HCT116 (cell line): ENCODE data around the gene CKLF. TPM values are rescaled to one million over a fixed set of nuclear protein-coding genes. Genes with fewer than 3 reads are reported as not detected.
"Not testable (repeated sequence)": the region's sequence is repeated elsewhere in the genome, so short reads cannot be mapped to it uniquely, and the experiment has no call there.

Source experiments
- ATAC-seq: fragments of 200-7000 bp; cut with Tn5 transposase; 2 replicates; pipeline ENCODE4 v1.9.1; 2020; ENCODE audit warnings: mild to moderate bottlenecking, moderate library complexity
- BruUV-seq: library from RNA; stranded (reverse); fragments of 400-500 nt; replicated peaks from 2 replicates; lab custom pipeline; 2021; lab: Mats Ljungman, UMichigan
- CTCF ChIA-PET: fragments of 300-600 bp; sonication (Branson Sonifier 250); formaldehyde crosslinking; loops from one replicate; lab custom pipeline; 2021; ENCODE audit warnings: antibody characterized with exemption; lab: Charles Lee
- POLR2A ChIA-PET: fragments of 300-600, 350-600 bp; sonication (Branson Sonifier 250); formaldehyde crosslinking; loops from one replicate; lab custom pipeline; 2021; ENCODE audit warnings: antibody characterized with exemption; lab: Charles Lee
- RAD21 ChIA-PET, 2 experiments: fragments of 300-600 bp; sonication (Branson Sonifier 250); formaldehyde crosslinking; loops; one replicate each; lab custom pipeline; 2023; ENCODE audit warnings: low total read pairs in 2 of 2; ENCODE audit not compliant: uncharacterized antibody in 2 of 2, unreplicated experiment in 2 of 2, low non-redundant PET in 1 of 2; lab: Charles Lee
- DNase-seq: peaks from one replicate; pipeline ENCODE4 v3.0.0-alpha.2; 2010; ENCODE audit warnings: low read depth, low spot score
- H2AFZ ChIP-seq: fragments of 200-600 bp; shearing (Covaris generic), sonication (generic); 2 replicates; pipeline ENCODE4 v1.6.1; 2017; ENCODE audit warnings: low read depth, mixed run types, mixed read lengths, antibody characterized with exemption, low read length; ENCODE audit not compliant: poor library complexity, severe bottlenecking
- H3K27ac ChIP-seq: 2 replicates; pipeline ENCODE4 v1.5.1; 2012; ENCODE audit warnings: low read depth, low read length
- H3K27me3 ChIP-seq: fragments of 200-600 bp; sonication (generic); 2 replicates; pipeline ENCODE4 v1.6.1; 2016; ENCODE audit warnings: mixed run types, low read length, mixed read lengths; ENCODE audit not compliant: insufficient read depth
- H3K36me3 ChIP-seq, 2 experiments: fragments of 200-500 bp in 1 of 2; fragments of 200-600 bp in 1 of 2; sonication (Bioruptor generic) in 1 of 2; sonication (generic) in 1 of 2; 2 replicates each; pipeline versions ENCODE4 v1.5.1 to v1.6.1; 2014 to 2016; ENCODE audit warnings: low read length in 2 of 2, inconsistent platforms in 1 of 2, mixed read lengths in 1 of 2, mixed run types in 1 of 2; ENCODE audit not compliant: insufficient read depth in 2 of 2, control insufficient read depth in 1 of 2
- H3K4me1 ChIP-seq, 2 experiments: fragments of 200-600 bp in 1 of 2; sonication (generic) in 1 of 2; 2 replicates each; pipeline versions ENCODE4 v1.5.1 to v1.6.1; 2012 to 2017; ENCODE audit warnings: low read length in 2 of 2, inconsistent platforms in 1 of 2, mild to moderate bottlenecking in 1 of 2, mixed read lengths in 1 of 2, mixed run types in 1 of 2, moderate library complexity in 1 of 2; ENCODE audit not compliant: insufficient read depth in 2 of 2, control insufficient read depth in 1 of 2
- H3K4me2 ChIP-seq: fragments of 200-600 bp; sonication (generic); 2 replicates; pipeline ENCODE4 v1.6.1; 2017; ENCODE audit warnings: mixed run types, low read length, mixed read lengths
- H3K4me3 ChIP-seq, 2 experiments: fragments of 200-600 bp in 1 of 2; sonication (generic) in 1 of 2; replicated peaks in 1 of 2; 2 replicates each; pipeline ENCODE4 v1.5.1; 2011 to 2016; ENCODE audit warnings: low read length in 2 of 2, control low read depth in 1 of 2, low read depth in 1 of 2, mild to moderate bottlenecking in 1 of 2, mixed read lengths in 1 of 2, mixed run types in 1 of 2
- H3K79me2 ChIP-seq: fragments of 200-600 bp; sonication (generic); 2 replicates; pipeline ENCODE4 v1.6.1; 2017; ENCODE audit warnings: mild to moderate bottlenecking, mixed run types, low read length, moderate library complexity, mixed read lengths; ENCODE audit not compliant: insufficient read depth
- H3K9ac ChIP-seq: fragments of 200-600 bp; sonication (generic); 2 replicates; pipeline ENCODE4 v1.6.1; 2016; ENCODE audit warnings: low read length, mixed read lengths
- H3K9me2 ChIP-seq: fragments of 200-600 bp; sonication (generic), shearing (Covaris generic); 2 replicates; pipeline ENCODE4 v1.6.1; 2017; ENCODE audit warnings: mixed run types, mild to moderate bottlenecking, moderate library complexity; ENCODE audit not compliant: insufficient read depth
- H3K9me3 ChIP-seq, 2 experiments: fragments of 200-500 bp in 1 of 2; fragments of 200-600 bp in 1 of 2; sonication (Bioruptor generic) in 1 of 2; sonication (generic) in 1 of 2; 2 replicates each; pipeline ENCODE4 v1.6.1; 2014 to 2017; ENCODE audit warnings: low read length in 2 of 2, mixed read lengths in 2 of 2, inconsistent platforms in 1 of 2, low read depth in 1 of 2, mild to moderate bottlenecking in 1 of 2, mixed run types in 1 of 2, moderate library complexity in 1 of 2; ENCODE audit not compliant: control insufficient read depth in 1 of 2, insufficient read depth in 1 of 2
- H4K20me1 ChIP-seq: fragments of 200-600 bp; sonication (generic), shearing (Covaris generic); 2 replicates; pipeline ENCODE4 v1.6.1; 2017; ENCODE audit warnings: mixed run types, mild to moderate bottlenecking, moderate library complexity; ENCODE audit not compliant: insufficient read depth
- ATF3 ChIP-seq: IDR thresholded peaks from 2 replicates; pipeline ENCODE4 v1.6.1; 2012
- EZH2phosphoT487 ChIP-seq: fragments of 200-600 bp; IDR thresholded peaks from 2 replicates; pipeline ENCODE4 v1.6.1; 2018; ENCODE audit warnings: antibody characterized with exemption, borderline replicate concordance
- YY1 ChIP-seq: IDR thresholded peaks from 2 replicates; pipeline ENCODE4 v1.6.1; 2011; ENCODE audit warnings: low read length, low read depth, moderate library complexity, mild to moderate bottlenecking; ENCODE audit not compliant: insufficient replicate concordance; ENCODE audit errors: extremely low read depth
- intact Hi-C: fragments of 100-400 bp; cut with micrococcal nuclease; formaldehyde crosslinking; loops from 2 replicates; pipeline ENCODE4 v1.10.0; 2022
- total RNA-seq: library from RNA; stranded (reverse); gene quantifications from one replicate; pipeline ENCODE4 v1.2.1, GENCODE V29; 2021; ENCODE audit not compliant: unreplicated experiment

Gene CKLF
- total RNA-seq, 1 experiment from 2014 or later: 38.6 TPM

- H2AFZ ChIP-seq: no peak within 1 kb of the TSS
- H3K9me3 ChIP-seq: no peaks in the 10 kb centered on the region
- TF ChIP-seq EZH2phosphoT487 (no peak), ATF3 (no peak), YY1 (no peak)
- no peak within 1 kb of the TSS for H3K4me2 ChIP-seq
- no peak for ATAC-seq
- no peaks in the 10 kb centered on the region for H3K27me3 ChIP-seq
- no peak for DNase-seq
- ChIA-PET RAD21 (no interaction called here), POLR2A (no interaction called here), CTCF (no interaction called here)
- peaks cover 3% of the 10 kb centered on the region; the same call in 1 of the 2 replicates for H4K20me1 ChIP-seq
- no peaks in the 10 kb centered on the region for H3K9me2 ChIP-seq
- no TSS peak for BruUV-seq
- H3K4me3 ChIP-seq: no peak within 1 kb of the TSS
- intact Hi-C loops: no loop called here
- H3K27ac ChIP-seq: no peak within 1 kb of the TSS
- peaks cover 0 to 13% of the 10 kb centered on the region in 2 experiments; a peak in 3 of 4 replicates for H3K4me1 ChIP-seq
- no peaks in the 10 kb centered on the region for H3K79me2 ChIP-seq
- no peak within 1 kb of the TSS for H3K9ac ChIP-seq
- H3K36me3 ChIP-seq: no peaks in the 10 kb centered on the region; a peak in 1 of 4 replicates
Measured at GRCh38 chr16:66566051-66566901, 13.9 kb downstream of the CKLF start, which contains the start of gene CMTM1. CMTM1 (plus strand) TSS chr16:66566439; CDS start chr16:66566514, 75 bp downstream.

GRCh38 chr16:66567270-66567669, 14.9 kb downstream of the CKLF start:
- H3K79me2 ChIP-seq, ATAC-seq, H3K27me3 ChIP-seq, H3K36me3 ChIP-seq, H3K9ac ChIP-seq, DNase-seq, H3K27ac ChIP-seq, H3K4me2 ChIP-seq, H4K20me1 ChIP-seq, POLR2A ChIA-PET, intact Hi-C loops, H3K4me3 ChIP-seq, H3K9me2 ChIP-seq, BruUV-seq, H2AFZ ChIP-seq, H3K9me3 ChIP-seq, RAD21 ChIA-PET, CTCF ChIA-PET: not testable (repeated sequence)
- H3K4me1 ChIP-seq: peaks cover 0 to 13% of the 10 kb centered on the region in 2 experiments; a peak in 3 of 4 replicates
